Endothelial cell of umbilical vein (primary cell): ENCODE data around the gene EVC2. TPM values are rescaled to one million over a fixed set of nuclear protein-coding genes. Genes with fewer than 3 reads are reported as not detected.

ENCODE experiments used
- BruUV-seq: library from RNA; stranded (reverse); fragments of 400-500 nt; replicated peaks from 2 replicates; lab custom pipeline; 2021; lab: Mats Ljungman, UMichigan
- CTCF ChIA-PET: fragments of 300-600, 350-600 bp; sonication (Branson Sonifier 250); formaldehyde crosslinking; loops from one replicate; lab custom pipeline; 2021; ENCODE audit warnings: antibody characterized with exemption, inconsistent platforms; lab: Charles Lee
- POLR2A ChIA-PET: fragments of 300-600, 350-600 bp; sonication (Branson Sonifier 250); formaldehyde crosslinking; loops from one replicate; lab custom pipeline; 2021; ENCODE audit warnings: antibody characterized with exemption, inconsistent platforms; lab: Charles Lee
- DNase-seq: peaks from one replicate; pipeline ENCODE4 v3.0.0-alpha.2; 2011; ENCODE audit warnings: low read depth, low spot score
- FAIRE-seq: peaks from 2 replicates; lab custom pipeline; 2011; peaks lifted over from hg19 to GRCh38; lab: Jason Lieb, UNC
- H2AFZ ChIP-seq: 2 replicates; pipeline ENCODE4 v1.6.0; 2012; ENCODE audit warnings: low read depth, low read length, control low read depth, inconsistent platforms
- H3K27ac ChIP-seq: 2 replicates; pipeline ENCODE4 v1.5.1; 2011; ENCODE audit warnings: low read depth, mild to moderate bottlenecking, control low read depth, low read length, moderate library complexity; ENCODE audit not compliant: insufficient read depth
- H3K27me3 ChIP-seq, 2 experiments: 2 replicates each; pipeline versions ENCODE4 v1.6.0 to v1.6.1; 2011; ENCODE audit warnings: low read length in 2 of 2, mixed read lengths in 1 of 2; ENCODE audit not compliant: control insufficient read depth in 2 of 2, insufficient read depth in 2 of 2
- H3K36me3 ChIP-seq, 2 experiments: 2 replicates in 1 of 2; 3 replicates in 1 of 2; pipeline ENCODE4 v1.5.1; 2011; ENCODE audit warnings: low read length in 2 of 2, mild to moderate bottlenecking in 1 of 2, moderate library complexity in 1 of 2; ENCODE audit not compliant: control insufficient read depth in 2 of 2, insufficient read depth in 2 of 2; ENCODE audit errors: extremely low read depth in 1 of 2
- H3K4me1 ChIP-seq: 3 replicates; pipeline ENCODE4 v1.5.1; 2011; ENCODE audit warnings: mild to moderate bottlenecking, low read length; ENCODE audit not compliant: control insufficient read depth, insufficient read depth; ENCODE audit errors: extremely low read depth
- H3K4me2 ChIP-seq: 2 replicates; pipeline ENCODE4 v1.6.1; 2011; ENCODE audit warnings: low read length, control low read depth, mixed read lengths; ENCODE audit not compliant: insufficient read depth
- H3K4me3 ChIP-seq, 3 experiments: fragments of 200-600 bp in 1 of 3; sonication (generic), shearing (Covaris generic) in 1 of 3; replicated peaks in 1 of 3; 2 replicates each; pipeline ENCODE4 v1.5.1; 2011 to 2016; ENCODE audit warnings: control low read depth in 3 of 3, low read length in 3 of 3, mild to moderate bottlenecking in 2 of 3, inconsistent platforms in 1 of 3, low read depth in 1 of 3, moderate library complexity in 1 of 3; ENCODE audit not compliant: insufficient read depth in 1 of 3
- H3K79me2 ChIP-seq: 2 replicates; pipeline ENCODE4 v1.6.0; 2012; ENCODE audit warnings: low read length, inconsistent platforms; ENCODE audit not compliant: control insufficient read depth, insufficient read depth
- H3K9ac ChIP-seq: replicated peaks from 2 replicates; pipeline ENCODE3; 2011; ENCODE audit warnings: low read length, control low read depth; ENCODE audit not compliant: insufficient read depth; ENCODE audit errors: extremely low read depth
- H3K9me1 ChIP-seq: replicated peaks from 3 replicates; pipeline ENCODE4 v1.6.0; 2011; ENCODE audit warnings: mild to moderate bottlenecking, low read length; ENCODE audit not compliant: control insufficient read depth, insufficient read depth; ENCODE audit errors: extremely low read depth
- H3K9me3 ChIP-seq: replicated peaks from 2 replicates; pipeline ENCODE4 v1.5.1; 2012; ENCODE audit warnings: low read length, inconsistent platforms; ENCODE audit not compliant: control insufficient read depth, insufficient read depth
- H4K20me1 ChIP-seq: replicated peaks from 2 replicates; pipeline ENCODE3; 2011; ENCODE audit warnings: mild to moderate bottlenecking, low read length; ENCODE audit not compliant: control insufficient read depth, insufficient read depth; ENCODE audit errors: extremely low read depth
- CTCF ChIP-seq, 2 donors: IDR thresholded peaks; 1 replicate in 1 of 2; 2 replicates in 1 of 2; pipeline ENCODE4 v1.5.1; 2011; ENCODE audit warnings: low read length in 2 of 2, mild to moderate bottlenecking in 2 of 2, moderate library complexity in 2 of 2, control low read depth in 1 of 2, inconsistent platforms in 1 of 2, low read depth in 1 of 2; ENCODE audit not compliant: insufficient read depth in 1 of 2; ENCODE audit errors: extremely low read depth in 1 of 2
- EZH2 ChIP-seq: IDR thresholded peaks from 2 replicates; pipeline ENCODE4 v1.6.1; 2012; ENCODE audit warnings: borderline replicate concordance, low read depth, mild to moderate bottlenecking, moderate library complexity, low read length, inconsistent platforms; ENCODE audit not compliant: severe bottlenecking
- FOS ChIP-seq: IDR thresholded peaks from 2 replicates; pipeline ENCODE4 v1.6.1; 2011; ENCODE audit warnings: mild to moderate bottlenecking, low read length, moderate library complexity, borderline replicate concordance; ENCODE audit not compliant: insufficient read depth
- GATA2 ChIP-seq: IDR thresholded peaks from 2 replicates; pipeline ENCODE4 v1.7.0; 2011; ENCODE audit warnings: low read depth, mild to moderate bottlenecking, moderate library complexity, mixed read lengths, low read length; ENCODE audit not compliant: insufficient read length, insufficient read depth
- JUN ChIP-seq: IDR thresholded peaks from 2 replicates; pipeline ENCODE4 v1.6.1; 2011; ENCODE audit warnings: borderline replicate concordance, low read depth; ENCODE audit not compliant: insufficient read length, insufficient read depth
- MYC ChIP-seq: IDR thresholded peaks from one replicate; pipeline ENCODE4 v1.6.1; 2011; ENCODE audit warnings: mild to moderate bottlenecking, low read depth, low read length
- POLR2A ChIP-seq: IDR thresholded peaks from 2 replicates; pipeline ENCODE4 v1.6.1; 2012; ENCODE audit warnings: low read depth, mild to moderate bottlenecking, control low read depth, low read length
- POLR2AphosphoS5 ChIP-seq: IDR thresholded peaks from 2 replicates; pipeline ENCODE4 v1.6.1; 2012; ENCODE audit warnings: low read depth, mild to moderate bottlenecking, control low read depth, low read length, moderate library complexity; ENCODE audit not compliant: insufficient read depth
- dilution Hi-C: fragments of 300-500 bp; cut with MboI; formaldehyde crosslinking; loops from one replicate; pipeline ENCODE4 v1.15.0; 2019; ENCODE audit warnings: low sequenced_read_pairs; ENCODE audit not compliant: extremely low pct_ligation_motif_present
- intact Hi-C: fragments of 100-400 bp; cut with micrococcal nuclease; formaldehyde crosslinking; loops from one replicate; pipeline ENCODE4 v1.10.0; 2022
- polyA plus RNA-seq, 4 experiments: library from polyadenylated mRNA; depleted of rRNA in 3 of 4; stranded (reverse) in 3 of 4; unstranded in 1 of 4; fragments of >200 nt; gene quantifications; 2 replicates each; pipeline versions ENCODE4 v1.2.1 to v1.2.3, GENCODE V29; 2011 to 2012; ENCODE audit warnings: missing spikeins in 1 of 4
- total RNA-seq: library from RNA; stranded (reverse); gene quantifications from 2 replicates; pipeline ENCODE4 v1.2.3, GENCODE V29; 2021
- TF ChIP-seq, protein P1 (sequence below): IDR thresholded peaks from 2 replicates; pipeline ENCODE4 v1.6.1; 2011; ENCODE audit not compliant: insufficient read depth, insufficient read length

The EVC2 gene
- total and polyA plus RNA-seq, 2 donors (not counting 3 experiments of a cell fraction or from before 2014, with no cell fraction given) = 1.7 to 8.8 TPM

DNA sequence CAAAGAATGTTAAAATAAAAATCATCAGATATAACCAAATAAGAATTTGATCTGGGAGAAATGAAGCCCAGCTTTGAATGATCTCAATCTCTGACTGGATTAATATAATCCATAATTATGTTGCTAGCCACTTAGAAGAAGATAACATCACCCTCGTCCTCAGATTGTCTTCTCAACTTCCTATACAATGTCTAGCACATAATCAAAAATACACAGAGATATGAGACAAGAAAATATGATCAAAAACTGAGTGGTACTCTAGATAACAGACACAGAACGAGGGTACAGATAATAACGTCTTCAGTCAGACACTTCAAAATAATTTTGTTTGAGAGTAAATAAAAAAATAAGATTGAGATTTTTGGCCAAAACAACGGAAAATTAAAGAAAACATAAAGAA, 47.1 kb downstream of the EVC2 start:
- no peak overlapping the region for H3K4me3 ChIP-seq
- peaks cover 5 to 16% of the 10 kb centered on the region in 2 experiments for H3K36me3 ChIP-seq
- H3K9me1 ChIP-seq = no peaks in the 10 kb centered on the region
- CTCF ChIA-PET = no interaction called here
- no peaks in the 10 kb centered on the region for H3K4me1 ChIP-seq
- H3K4me2 ChIP-seq = no peak overlapping the region
- POLR2A ChIA-PET = no interaction called here
- intact Hi-C loops = no loop called here
- DNase-seq (no peak), FAIRE-seq (no peak)
- no peak overlapping the region for H2AFZ ChIP-seq
- no peaks in the 10 kb centered on the region for H3K9me3 ChIP-seq
- H3K79me2 ChIP-seq = no peaks in the 10 kb centered on the region
- BruUV-seq = no TSS peak
- dilution Hi-C loops = no loop called here
- no peaks in the 10 kb centered on the region for H3K27me3 ChIP-seq
- no peak overlapping the region for H3K27ac ChIP-seq
- TF ChIP-seq POLR2A (no peak), CTCF (IDR thresholded peaks at IDR 0.05; ENCODE audit: extremely low read depth in 1 of 2, insufficient read depth in 1 of 2, low read depth in 1 of 2, low read length in 2 of 2) (no peak), EZH2 (no peak), FOS (no peak), POLR2AphosphoS5 (no peak), MYC (no peak), GATA2 (no peak), JUN (no peak)
- TF ChIP-seq, protein P1, sequence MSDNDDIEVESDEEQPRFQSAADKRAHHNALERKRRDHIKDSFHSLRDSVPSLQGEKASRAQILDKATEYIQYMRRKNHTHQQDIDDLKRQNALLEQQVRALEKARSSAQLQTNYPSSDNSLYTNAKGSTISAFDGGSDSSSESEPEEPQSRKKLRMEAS = no peak
- no peak overlapping the region for H3K9ac ChIP-seq
- H4K20me1 ChIP-seq = no peaks in the 10 kb centered on the region
